ENCODE measurements around the gene VWA1.
"Not testable (repeated sequence)": the region's sequence is repeated elsewhere in the genome, so short reads cannot be mapped to it uniquely, and the experiment has no call there.

DNA sequence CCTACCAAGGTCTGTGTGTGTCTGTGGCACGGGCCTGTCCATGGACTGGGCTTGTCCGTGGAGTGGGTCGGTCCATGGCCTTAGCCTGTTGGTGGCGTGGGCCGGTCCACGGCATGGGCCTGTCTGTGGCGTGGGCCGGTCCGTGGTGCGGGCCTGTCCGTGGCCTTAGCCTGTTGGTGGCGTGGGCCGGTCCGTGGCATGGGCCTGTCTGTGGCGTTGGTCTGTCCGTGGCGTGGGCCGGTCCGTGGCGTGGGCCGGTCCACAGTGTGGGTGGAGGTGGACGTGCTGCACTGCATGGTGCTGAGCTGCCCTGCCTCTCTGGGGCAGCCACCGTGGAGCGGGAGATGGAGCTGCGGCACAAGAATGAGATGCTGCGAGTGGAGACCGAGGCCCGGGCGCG is 46.3 kb downstream of the VWA1 start:
- TF ChIP-seq, protein P1, sequence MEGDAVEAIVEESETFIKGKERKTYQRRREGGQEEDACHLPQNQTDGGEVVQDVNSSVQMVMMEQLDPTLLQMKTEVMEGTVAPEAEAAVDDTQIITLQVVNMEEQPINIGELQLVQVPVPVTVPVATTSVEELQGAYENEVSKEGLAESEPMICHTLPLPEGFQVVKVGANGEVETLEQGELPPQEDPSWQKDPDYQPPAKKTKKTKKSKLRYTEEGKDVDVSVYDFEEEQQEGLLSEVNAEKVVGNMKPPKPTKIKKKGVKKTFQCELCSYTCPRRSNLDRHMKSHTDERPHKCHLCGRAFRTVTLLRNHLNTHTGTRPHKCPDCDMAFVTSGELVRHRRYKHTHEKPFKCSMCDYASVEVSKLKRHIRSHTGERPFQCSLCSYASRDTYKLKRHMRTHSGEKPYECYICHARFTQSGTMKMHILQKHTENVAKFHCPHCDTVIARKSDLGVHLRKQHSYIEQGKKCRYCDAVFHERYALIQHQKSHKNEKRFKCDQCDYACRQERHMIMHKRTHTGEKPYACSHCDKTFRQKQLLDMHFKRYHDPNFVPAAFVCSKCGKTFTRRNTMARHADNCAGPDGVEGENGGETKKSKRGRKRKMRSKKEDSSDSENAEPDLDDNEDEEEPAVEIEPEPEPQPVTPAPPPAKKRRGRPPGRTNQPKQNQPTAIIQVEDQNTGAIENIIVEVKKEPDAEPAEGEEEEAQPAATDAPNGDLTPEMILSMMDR (conservative IDR thresholded peaks at IDR 0.05): not testable (repeated sequence)
- not testable (repeated sequence) for TF ChIP-seq ZFX (IDR thresholded peaks at IDR 0.05)
